WI38 (cell line): Measurements from ENCODE around the gene AADACL4.
"Not testable (repeated sequence)": the region's sequence is repeated elsewhere in the genome, so short reads cannot be mapped to it uniquely, and the experiment has no call there.

Experiments used
- H3K4me3 ChIP-seq: 2 replicates; pipeline ENCODE4 v1.5.1; 2011; ENCODE audit warnings: low read depth, mild to moderate bottlenecking, control low read depth, low read length
- TF ChIP-seq, protein P1 (sequence below): IDR thresholded peaks from 2 replicates; pipeline ENCODE4 v1.5.1; 2012; ENCODE audit warnings: low read depth, mild to moderate bottlenecking, control low read depth, low read length

Gene AADACL4

DNA sequence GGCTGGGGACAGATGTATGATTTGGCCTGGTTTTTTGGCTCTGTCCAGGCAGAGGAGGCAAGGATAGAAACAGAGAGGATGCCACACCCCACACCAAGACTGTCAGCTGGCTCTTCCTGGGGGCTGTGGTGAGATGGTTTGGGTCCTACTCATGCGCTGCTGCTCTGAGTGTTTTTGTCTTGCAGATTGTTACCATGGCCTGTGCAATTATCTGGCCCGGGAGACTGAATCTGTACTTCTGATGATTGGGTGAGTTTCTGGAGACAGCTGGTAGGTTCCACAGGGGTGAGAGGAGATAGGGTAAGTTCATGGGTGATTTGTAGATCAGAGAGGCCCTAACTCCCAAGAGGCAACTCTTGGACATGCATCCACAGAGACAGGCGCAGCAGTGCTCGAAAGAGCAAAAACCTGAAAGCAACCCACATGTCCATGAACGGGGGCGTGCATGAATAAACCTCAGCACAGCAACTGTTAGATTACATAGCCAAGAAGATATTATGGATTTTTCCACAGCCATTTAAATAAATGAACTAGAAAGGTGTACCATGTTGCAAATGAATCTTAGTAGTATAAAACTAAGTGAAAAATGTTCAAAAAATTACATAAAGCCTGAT is 17.8 kb downstream of the AADACL4 start:
- TF ChIP-seq, protein P1, sequence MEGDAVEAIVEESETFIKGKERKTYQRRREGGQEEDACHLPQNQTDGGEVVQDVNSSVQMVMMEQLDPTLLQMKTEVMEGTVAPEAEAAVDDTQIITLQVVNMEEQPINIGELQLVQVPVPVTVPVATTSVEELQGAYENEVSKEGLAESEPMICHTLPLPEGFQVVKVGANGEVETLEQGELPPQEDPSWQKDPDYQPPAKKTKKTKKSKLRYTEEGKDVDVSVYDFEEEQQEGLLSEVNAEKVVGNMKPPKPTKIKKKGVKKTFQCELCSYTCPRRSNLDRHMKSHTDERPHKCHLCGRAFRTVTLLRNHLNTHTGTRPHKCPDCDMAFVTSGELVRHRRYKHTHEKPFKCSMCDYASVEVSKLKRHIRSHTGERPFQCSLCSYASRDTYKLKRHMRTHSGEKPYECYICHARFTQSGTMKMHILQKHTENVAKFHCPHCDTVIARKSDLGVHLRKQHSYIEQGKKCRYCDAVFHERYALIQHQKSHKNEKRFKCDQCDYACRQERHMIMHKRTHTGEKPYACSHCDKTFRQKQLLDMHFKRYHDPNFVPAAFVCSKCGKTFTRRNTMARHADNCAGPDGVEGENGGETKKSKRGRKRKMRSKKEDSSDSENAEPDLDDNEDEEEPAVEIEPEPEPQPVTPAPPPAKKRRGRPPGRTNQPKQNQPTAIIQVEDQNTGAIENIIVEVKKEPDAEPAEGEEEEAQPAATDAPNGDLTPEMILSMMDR, result no peak
- H3K4me3 ChIP-seq, result no peak overlapping the region

DNA sequence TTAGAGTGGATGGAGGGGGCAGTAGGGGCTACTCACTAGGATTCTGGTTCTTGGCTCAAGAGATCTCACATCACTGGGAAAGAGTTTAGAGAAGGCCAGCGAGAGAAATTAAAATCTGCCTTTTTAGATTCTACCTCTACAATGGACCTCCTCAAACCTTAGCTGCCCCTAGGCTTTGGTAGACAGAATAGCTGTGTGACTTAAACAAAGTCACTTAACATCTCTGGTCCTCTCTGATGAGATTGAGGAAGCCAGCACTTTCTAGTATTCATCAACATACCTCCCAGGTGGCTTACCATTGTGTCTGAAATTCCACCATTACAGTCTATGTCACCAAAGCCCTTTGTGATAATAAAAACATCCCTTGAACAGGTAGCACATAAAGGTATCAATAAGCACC is 18.7 kb downstream of the AADACL4 start:
- H3K4me3 ChIP-seq, result no peak overlapping the region
- TF ChIP-seq, protein P1, result no peak

DNA sequence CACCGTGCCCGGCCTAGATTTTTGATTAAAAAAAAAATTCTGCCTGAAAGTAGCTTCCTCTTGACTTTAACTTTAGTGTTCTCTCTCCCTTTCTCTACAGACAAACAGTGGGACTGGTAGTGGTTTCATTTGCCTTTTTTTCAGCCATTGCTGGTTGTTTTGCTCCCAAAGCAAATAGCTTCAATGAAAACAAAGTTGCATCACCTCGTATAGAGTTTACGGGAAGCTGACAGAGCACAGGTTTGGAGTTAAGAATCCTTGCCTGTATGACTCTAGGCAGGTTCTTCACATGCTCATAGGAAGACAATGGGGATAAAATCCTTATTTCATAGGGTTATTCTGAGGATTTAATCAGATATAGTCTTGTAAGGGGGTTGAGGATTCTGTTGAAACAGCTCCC is 21.6 kb downstream of the AADACL4 start:
- H3K4me3 ChIP-seq, result no peak overlapping the region
- TF ChIP-seq, protein P1, result no peak

DNA sequence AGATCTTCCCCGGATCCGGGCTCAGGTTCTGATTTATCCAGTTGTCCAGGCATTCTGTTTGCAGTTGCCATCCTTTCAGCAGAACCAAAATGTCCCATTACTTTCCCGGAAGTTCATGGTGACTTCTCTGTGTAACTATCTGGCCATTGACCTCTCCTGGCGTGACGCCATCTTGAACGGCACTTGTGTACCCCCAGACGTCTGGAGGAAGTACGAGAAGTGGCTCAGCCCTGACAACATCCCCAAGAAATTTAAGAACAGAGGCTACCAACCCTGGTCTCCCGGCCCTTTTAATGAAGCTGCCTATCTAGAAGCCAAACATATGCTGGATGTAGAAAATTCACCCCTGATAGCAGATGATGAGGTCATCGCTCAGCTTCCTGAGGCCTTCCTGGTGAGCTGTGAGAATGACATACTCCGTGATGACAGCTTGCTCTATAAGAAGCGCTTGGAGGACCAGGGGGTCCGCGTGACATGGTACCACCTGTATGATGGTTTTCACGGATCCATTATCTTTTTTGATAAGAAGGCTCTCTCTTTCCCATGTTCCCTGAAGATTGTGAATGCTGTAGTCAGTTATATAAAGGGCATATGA is 22.4 kb downstream of the AADACL4 start:
- TF ChIP-seq, protein P1, result no peak
- H3K4me3 ChIP-seq, result no peak overlapping the region

- TF ChIP-seq, protein P1, result no peak
- H3K4me3 ChIP-seq, result no peak overlapping the region
Measured at GRCh38 chr1:12669529-12670068, 25.7 kb downstream of the AADACL4 start.

GRCh38 chr1:12674358-12674757 is 30.5 kb downstream of the AADACL4 start:
- no peak overlapping the region for H3K4me3 ChIP-seq
- TF ChIP-seq, protein P1, result no peak

GRCh38 chr1:12676122-12676521 is 32.2 kb downstream of the AADACL4 start:
- not testable (repeated sequence) for H3K4me3 ChIP-seq

DNA sequence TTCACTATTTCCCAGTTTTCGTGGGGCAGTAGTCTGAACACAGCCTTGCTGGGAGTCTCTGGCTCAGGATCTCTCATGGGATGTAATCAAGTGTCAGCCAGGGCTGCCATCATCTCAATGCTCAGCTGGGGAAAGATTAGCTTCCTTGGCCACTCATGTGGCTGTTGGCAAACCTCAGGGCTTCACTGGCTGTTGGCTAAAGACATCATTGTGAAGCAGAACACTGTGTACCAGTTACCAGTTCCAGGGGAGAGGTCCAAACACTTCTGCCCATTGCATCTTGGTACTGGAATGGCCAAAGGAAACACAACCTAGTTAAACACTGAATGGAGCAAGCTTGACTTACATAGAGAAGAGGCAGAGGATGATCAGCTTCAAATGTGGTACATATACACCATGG is 33.7 kb downstream of the AADACL4 start:
- no peak overlapping the region for H3K4me3 ChIP-seq
- TF ChIP-seq, protein P1, result no peak
